Hypothalamus (tissue), 51 donors: ENCODE data around the gene ZFHX3.

Source experiments
- DNase-seq, 51 donors: peaks; one replicate each; lab custom pipeline; 2025; lab: John Stamatoyannopoulos, UW

Gene ZFHX3

DNA sequence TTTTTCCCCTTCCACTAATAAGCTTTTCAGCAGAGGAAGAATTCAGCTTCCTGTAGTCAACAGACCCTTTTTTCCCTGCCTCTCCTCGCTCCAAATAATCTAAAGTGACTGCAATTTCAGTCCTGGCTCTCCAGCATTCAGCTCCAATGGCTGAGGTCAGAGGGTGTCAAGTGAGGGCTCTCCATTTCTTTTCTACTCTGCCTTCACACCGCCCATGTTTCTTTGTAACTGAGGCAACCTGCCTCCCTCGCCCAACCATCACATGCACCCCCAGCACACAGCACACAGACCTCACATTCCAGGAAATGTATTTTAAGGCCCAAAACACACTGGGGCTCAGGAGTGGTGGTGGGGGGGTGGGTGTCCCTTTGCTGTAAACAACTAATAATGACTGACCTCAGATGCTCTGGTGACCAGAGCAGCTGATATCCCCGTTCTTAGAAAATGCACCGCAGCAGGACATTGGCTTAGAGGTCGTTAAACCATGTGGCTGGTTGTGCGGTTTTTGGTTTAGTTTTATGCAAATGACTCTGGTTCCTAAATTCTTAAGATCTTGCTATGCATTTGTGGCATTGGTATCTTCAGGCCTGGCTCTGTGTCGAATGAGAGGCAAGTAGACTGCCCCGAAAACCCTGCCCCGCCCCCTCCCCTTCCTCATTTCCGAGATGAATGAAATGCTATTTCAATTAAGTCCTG lies 203.6 kb downstream of the ZFHX3 start:
- peak in 3 of 51 donors; percentile 3 to 25 (median 9) for DNase-seq

GRCh38 chr16:72841506-72841905 lies 206.4 kb downstream of the ZFHX3 start:
- no peak for DNase-seq

DNA sequence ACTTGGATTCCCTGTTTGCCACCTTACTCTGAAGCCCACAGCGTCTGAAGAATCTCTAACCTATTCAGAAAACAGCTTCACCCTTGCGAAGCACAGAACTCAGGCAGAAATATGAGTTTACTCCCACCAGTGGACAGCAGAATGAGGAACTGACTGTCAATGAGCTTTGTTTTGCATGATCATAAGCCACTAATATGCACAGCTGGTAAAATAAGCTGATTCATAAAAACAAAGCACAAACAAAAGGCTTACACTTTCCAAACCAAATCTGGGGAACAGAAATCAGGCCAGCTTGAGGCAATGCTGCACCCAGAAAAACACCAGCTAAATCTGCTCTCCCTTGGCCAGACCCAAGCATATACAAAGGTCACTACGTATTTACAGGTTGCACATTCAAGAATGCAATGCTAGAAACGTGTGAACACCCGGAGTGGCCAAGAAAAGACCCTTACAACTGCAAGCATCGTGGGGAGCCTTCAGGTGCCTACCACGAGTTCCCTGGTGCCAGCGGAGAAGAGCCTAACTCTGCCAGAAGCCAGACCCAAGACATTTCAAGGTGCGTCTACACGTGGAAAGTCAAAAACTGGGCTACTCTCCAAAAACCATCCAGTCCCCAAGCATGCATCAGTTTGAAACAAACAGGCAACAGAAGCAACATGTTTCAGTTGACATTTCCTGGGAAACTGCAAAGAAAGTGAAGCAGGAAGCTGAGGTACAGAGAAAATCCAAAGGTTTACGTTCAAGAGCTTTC lies 207.1 kb downstream of the ZFHX3 start:
- no peak for DNase-seq

DNA sequence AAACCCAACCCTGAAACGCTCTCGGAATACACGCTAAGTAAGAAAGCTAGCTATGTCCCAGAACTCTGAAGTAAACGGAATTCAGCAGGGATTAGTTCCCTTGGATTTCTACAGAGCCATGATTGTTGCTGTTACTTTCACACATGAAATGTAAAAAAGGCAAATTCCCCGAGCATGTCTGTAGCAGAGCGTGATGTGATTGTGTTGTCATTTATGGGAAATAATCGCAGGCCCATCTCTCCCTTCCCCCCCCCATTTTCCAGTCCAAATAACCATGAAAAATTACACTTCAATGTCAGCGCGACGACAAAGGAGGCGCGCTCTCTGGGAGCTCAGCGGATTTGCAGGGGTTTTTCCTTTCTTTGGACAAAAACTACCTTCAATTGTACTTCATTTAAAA lies 209.0 kb downstream of the ZFHX3 start:
- DNase-seq: no peak

DNA sequence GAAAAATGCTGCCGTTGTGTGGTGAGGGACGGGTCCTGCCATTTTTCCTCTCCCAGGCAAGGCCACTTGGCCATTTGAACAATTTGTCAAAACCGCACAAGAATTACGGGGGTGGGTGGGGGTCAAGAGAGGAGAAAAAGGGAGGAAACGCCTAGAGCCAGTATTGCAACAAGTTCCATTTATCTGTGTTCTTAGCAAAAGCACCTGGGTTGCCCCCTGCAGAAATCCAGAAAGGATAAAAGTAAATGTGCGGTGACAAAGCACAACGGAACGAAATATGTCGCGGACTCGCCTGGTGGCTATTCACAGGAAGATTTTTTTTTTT lies 209.4 kb downstream of the ZFHX3 start:
- no peak for DNase-seq

DNA sequence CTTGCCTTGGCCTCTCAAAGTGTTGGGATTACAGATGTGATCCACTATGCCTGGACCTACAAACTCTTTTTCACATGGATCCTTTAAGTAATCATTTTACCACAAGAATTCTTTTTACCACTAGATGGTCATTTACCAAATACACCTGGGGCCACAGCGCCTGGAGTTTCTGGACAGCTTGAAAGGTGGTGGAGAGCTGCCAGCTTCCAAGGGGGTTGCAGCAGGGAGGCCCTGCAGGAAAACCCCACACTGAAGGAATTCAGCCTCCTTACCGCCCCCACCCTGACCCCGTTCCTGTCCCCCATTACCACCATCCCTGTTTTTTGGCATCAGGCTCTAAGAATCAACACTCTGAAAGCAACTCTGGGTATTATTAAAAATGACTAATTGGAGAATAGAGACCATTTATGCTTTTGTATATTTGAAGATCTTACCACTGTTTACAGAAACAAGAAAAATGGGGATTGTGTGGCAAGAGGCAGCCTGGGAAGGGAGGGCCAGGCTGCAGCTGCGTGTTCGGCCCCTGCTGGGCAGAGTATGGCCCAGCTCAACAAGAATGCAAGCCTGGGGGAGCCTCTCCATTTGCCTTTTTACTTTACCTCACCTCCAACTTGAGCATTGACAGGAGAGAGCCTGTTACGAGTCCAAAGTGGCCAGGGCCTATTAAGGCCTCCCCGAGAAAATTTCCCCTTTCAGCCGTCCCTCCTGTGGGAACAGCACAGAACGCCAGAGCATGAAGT lies 209.9 kb downstream of the ZFHX3 start:
- DNase-seq: no peak

- DNase-seq: no peak
Observed at GRCh38 chr16:72836985-72837384, 210.9 kb downstream of the ZFHX3 start.

DNA sequence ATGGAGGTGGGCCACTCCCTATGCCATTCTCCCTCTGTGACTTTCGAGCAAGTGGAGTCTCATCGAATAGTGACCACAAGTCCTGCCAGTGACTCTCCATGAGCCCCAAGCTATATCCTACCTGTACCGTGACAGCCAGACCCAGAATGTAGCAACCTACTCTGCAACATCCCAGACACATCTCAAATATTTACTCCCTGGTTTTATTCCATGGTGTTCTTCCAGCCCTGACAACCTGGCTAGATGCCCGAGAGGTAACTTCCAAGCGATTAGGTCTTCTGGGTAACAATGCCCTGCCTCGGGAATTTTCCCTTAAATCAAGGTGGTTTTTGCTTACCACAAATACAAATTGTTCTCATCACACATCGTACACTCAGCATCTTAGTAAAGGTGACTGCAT lies 211.7 kb downstream of the ZFHX3 start:
- DNase-seq: no peak

DNA sequence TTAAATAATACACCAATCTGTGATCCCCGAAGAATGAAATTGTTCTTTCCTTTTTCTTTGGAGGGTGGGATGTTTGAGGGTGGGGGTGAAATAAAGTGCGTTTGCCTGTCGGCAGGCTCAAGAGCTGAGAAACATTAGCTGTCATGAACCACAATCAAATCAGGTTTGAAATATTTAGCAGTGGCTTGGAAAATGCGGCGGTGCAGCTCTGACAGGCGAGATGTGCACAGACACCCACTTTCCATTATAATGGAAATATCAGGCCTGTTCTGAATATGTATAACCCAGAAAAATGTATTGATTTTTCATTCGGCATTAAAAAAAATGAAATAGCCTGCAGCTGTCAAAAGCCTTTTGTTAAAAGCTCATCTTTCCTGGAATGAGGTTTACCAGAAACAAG lies 212.8 kb downstream of the ZFHX3 start:
- DNase-seq: peak in 1 of 51 donors; percentile 26

DNA sequence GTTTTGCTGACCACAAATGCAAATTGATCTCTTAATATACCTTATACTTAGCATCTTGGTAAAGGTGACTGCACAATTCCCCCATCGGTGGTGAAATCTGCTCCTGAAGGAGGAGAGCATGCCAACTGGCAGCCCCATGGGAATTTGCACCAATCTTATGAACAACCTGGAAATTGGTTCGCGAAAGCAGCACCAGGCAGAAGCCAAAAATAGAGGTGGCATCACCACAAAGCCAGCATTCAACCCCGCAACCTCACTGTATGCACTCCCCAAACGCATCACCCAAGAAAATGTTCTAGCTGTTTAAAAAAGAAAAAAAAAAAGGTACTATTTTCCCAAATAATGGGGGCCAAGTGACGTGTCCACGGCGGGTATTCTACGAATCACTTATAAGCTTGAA lies 213.4 kb downstream of the ZFHX3 start:
- DNase-seq: no peak

- DNase-seq: no peak
Observed at GRCh38 chr16:72833969-72834368, 214.0 kb downstream of the ZFHX3 start.

DNA sequence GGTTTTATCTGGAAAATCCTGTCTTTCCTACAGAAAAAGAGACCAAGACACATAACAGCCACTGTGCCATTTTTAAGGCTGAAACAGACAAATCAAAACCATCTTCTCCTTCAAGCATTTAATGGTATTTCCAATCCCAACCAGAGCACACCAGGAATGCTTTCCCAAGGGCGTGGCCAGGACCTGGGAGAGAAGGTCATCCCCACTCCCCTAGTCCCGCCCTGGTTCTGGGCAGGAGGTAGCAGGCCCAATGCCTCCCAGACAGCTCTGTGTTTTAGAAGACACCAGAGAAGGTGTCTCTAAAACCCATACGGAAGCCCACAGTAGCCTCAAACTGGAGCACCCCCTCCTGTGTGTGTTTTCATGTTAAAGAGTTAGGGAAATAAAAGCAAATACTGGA lies 214.4 kb downstream of the ZFHX3 start:
- no peak for DNase-seq

DNA sequence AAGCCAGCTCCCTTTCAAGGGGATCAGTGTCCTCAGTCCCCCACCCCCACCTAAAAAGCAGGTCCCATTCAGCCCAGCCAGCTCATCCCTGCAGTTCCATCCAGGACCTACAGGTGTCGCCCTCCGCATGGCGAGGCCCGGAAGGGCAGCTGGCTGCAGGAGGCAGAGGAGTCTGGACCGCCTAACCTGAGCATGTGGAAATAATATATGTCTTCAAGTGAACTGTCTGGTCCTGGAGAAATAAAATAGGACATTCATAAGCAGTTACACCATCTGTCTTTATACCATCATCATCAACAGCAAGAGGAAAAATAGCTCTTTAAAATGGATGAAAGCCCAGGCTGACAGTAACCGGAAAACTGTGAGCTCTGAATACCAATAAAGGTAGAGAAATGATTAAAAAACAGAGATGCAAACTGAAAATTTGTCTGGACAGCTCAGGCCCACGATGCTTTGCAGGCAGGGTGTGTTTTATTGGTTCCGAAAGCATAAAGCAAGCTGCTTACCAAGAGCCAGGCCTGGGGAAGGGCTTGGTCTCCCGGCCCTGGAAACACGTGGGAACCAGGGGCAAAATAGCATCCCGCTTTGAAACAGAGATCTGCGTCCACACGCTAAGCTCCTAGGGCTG lies 215.2 kb downstream of the ZFHX3 start:
- DNase-seq: peak in 48 of 51 donors; percentile 14 to 88 (median 63)

DNA sequence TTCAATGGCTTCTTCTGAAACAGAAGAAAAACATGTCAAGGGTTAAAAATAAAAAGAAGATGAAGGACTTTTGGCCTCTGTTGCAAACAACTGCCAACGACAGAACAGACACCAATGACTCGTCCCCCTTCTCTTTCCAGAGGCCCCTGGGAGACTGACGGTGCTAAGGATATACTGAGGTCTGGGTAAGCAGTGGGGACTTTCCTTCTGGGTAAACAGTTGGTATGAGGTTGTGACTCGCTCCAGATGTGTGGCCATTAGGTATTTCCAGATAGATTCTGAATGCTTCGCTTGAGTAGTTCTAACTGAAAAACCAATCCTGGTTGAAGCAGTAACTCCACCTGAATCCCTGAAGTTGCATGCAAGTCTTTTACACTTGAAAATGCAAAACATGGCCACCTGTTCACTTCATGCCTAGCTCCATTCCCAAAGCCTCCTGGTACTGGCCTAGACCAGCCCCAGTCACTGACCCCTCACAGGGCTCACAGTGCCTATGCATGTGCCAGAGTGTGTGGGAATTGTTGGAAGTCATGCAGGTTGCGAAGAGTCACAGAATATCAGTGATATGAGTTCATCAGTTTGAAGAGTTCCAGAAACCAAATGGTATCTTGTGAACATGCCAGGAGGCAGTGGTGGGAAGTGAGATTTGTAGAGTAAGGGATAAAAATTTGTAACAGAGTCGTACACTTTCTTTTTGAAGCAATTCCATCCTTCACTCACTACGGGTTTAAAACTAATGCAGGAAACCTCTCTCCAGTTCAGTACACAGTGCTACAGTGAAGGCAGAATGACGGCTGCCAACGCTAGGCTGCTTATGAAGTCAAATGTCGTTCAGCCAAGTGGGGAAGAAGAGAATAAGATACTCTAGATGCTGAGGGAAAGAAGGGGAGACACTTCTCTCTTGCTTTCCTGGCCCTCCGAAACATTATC lies 217.8 kb downstream of the ZFHX3 start:
- no peak for DNase-seq

- DNase-seq: no peak
Observed at GRCh38 chr16:72827866-72828265, 220.1 kb downstream of the ZFHX3 start.

- DNase-seq: no peak
Observed at GRCh38 chr16:72825912-72826621, 221.9 kb downstream of the ZFHX3 start.

- DNase-seq: no peak
Observed at GRCh38 chr16:72824761-72825160, 223.2 kb downstream of the ZFHX3 start.

GRCh38 chr16:72824027-72824426 lies 223.9 kb downstream of the ZFHX3 start:
- no peak for DNase-seq

DNA sequence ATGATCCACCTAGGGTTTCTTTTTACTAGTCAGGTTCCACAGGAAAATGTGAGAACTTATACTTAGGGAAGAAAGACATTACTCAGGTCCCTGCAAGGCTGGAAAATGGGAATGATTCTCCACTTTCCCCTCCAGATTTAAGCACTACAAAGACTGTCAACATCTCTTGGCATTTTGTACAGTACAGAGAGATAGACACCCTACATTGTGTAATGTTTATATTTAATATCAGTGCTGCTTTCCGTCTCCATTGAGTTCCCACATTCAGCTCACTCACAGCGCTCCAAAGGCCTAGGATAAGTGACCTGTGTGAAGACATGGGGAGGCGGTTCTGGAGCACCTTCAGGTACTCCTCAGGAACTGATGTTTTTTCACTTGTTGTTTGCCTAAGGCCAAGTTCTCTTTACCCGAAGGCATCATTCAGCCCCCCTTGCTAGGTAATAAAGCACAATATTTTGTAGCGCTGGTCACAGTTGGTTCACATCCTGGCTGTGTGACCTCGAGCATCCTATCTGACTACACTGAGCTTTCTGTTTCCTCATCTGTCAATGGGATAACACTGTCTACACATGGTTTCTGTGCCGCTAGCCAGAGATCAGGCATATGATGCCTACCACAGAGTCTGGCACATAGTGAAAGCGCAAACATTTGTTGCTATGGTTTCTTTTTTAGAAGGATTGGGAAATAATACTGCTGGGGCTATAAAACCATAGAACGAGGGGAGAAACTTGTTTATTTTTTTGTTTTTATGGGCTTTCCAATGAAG lies 226.6 kb downstream of the ZFHX3 start:
- no peak for DNase-seq
